K562 (cell line): Measurements from ENCODE around the gene MDM1. TPM values are rescaled to one million over a fixed set of nuclear protein-coding genes. Genes with fewer than 3 reads are reported as not detected.

Experiments used
- ATAC-seq: fragments of 200-7000 bp; cut with Tn5 transposase; 3 replicates; pipeline ENCODE4 v1.9.1; 2020; ENCODE audit warnings: moderate library complexity
- BruUV-seq: library from RNA; stranded (reverse); fragments of 400-500 nt; replicated peaks from 2 replicates; lab custom pipeline; 2021; lab: Mats Ljungman, UMichigan
- CTCF ChIA-PET: fragments of 300-600 bp; formaldehyde crosslinking; extraction: SDS; loops from one replicate; lab custom pipeline; 2021; ENCODE audit warnings: low intra/inter-chr PET ratio; lab: Yijun Ruan, JAX
- POLR2A ChIA-PET: fragments of 300-600, 350-650 bp; sonication (Branson Sonifier 250); formaldehyde crosslinking; extraction: SDS; loops from one replicate; lab custom pipeline; 2021; ENCODE audit warnings: antibody characterized with exemption, inconsistent platforms; lab: Yijun Ruan, JAX
- DNase-seq, 4 experiments: peaks; one replicate each; pipeline versions ENCODE4 v3.0.0 to v3.0.0-alpha.2; 2011 to 2018; ENCODE audit warnings: low spot score in 3 of 4, mixed read lengths in 3 of 4; ENCODE audit errors: extremely low read depth in 1 of 4
- FAIRE-seq: peaks from 2 replicates; lab custom pipeline; 2011; peaks lifted over from hg19 to GRCh38; lab: Jason Lieb, UNC
- H2AFZ ChIP-seq: 2 replicates; pipeline ENCODE4 v1.6.0; 2011; ENCODE audit warnings: low read depth, low read length, control low read depth, inconsistent platforms
- H3K27ac ChIP-seq: fragments of 200-600 bp; 3 replicates; pipeline ENCODE4 v1.8.0; 2011; ENCODE audit warnings: low read depth, mild to moderate bottlenecking, control low read depth, inconsistent platforms, low read length, moderate library complexity, mixed read lengths; ENCODE audit errors: extremely low read depth
- H3K27me3 ChIP-seq, 2 experiments: fragments of 300-600 bp in 1 of 2; 2 replicates in 1 of 2; 3 replicates in 1 of 2; pipeline versions ENCODE4 v1.6.0 to v1.8.0; 2011; ENCODE audit warnings: inconsistent platforms in 2 of 2, low read length in 2 of 2, mild to moderate bottlenecking in 1 of 2, mixed read lengths in 1 of 2, moderate library complexity in 1 of 2; ENCODE audit not compliant: control insufficient read depth in 2 of 2, insufficient read depth in 2 of 2
- H3K36me3 ChIP-seq: fragments of 300-600 bp; 3 replicates; pipeline ENCODE4 v1.8.0; 2011; ENCODE audit warnings: mild to moderate bottlenecking, low read length, inconsistent platforms; ENCODE audit not compliant: control insufficient read depth, insufficient read depth
- H3K4me1 ChIP-seq, 2 experiments: fragments of 200-600 bp in 1 of 2; replicated peaks in 1 of 2; 2 replicates in 1 of 2; 3 replicates in 1 of 2; pipeline versions ENCODE4 v1.5.1 to v1.8.0; 2011; ENCODE audit warnings: inconsistent platforms in 2 of 2, low read length in 2 of 2, mild to moderate bottlenecking in 1 of 2, mixed read lengths in 1 of 2, moderate library complexity in 1 of 2; ENCODE audit not compliant: control insufficient read depth in 2 of 2, insufficient read depth in 2 of 2
- H3K4me2 ChIP-seq: 2 replicates; pipeline ENCODE4 v1.6.1; 2011; ENCODE audit warnings: low read length, control low read depth, inconsistent platforms, mixed read lengths; ENCODE audit not compliant: insufficient read depth
- H3K4me3 ChIP-seq: fragments of 200-600 bp; sonication (generic), shearing (Covaris generic); 2 replicates; pipeline ENCODE4 v1.5.1; 2016; ENCODE audit warnings: control low read depth, inconsistent platforms
- H3K79me2 ChIP-seq: fragments of 200-600 bp; 3 replicates; pipeline ENCODE4 v1.8.0; 2011; ENCODE audit warnings: low read length, inconsistent platforms; ENCODE audit not compliant: control insufficient read depth, insufficient read depth
- H3K9ac ChIP-seq, 2 experiments: 2 replicates each; pipeline versions ENCODE4 v1.6.0 to v1.6.1; 2011; ENCODE audit warnings: low read depth in 2 of 2, low read length in 2 of 2, control low read depth in 1 of 2, inconsistent platforms in 1 of 2, mild to moderate bottlenecking in 1 of 2, mixed read lengths in 1 of 2; ENCODE audit not compliant: insufficient read depth in 1 of 2
- H3K9me1 ChIP-seq: one replicate; pipeline ENCODE4 v1.6.0; 2011; ENCODE audit warnings: inconsistent platforms, mild to moderate bottlenecking, low read length, moderate library complexity; ENCODE audit not compliant: control insufficient read depth, insufficient read depth
- H3K9me3 ChIP-seq: replicated peaks from 2 replicates; pipeline ENCODE4 v1.5.1; 2011; ENCODE audit warnings: low read depth, low read length, inconsistent platforms; ENCODE audit not compliant: control insufficient read depth, insufficient read depth
- H4K20me1 ChIP-seq: replicated peaks from 2 replicates; pipeline ENCODE4 v1.6.1; 2011; ENCODE audit warnings: low read length, inconsistent platforms, mixed read lengths; ENCODE audit not compliant: control insufficient read depth, insufficient read depth
- CBX8 ChIP-seq: fragments of 200-600 bp; sonication (generic); IDR thresholded peaks from 2 replicates; pipeline ENCODE4 v1.6.1; 2012; ENCODE audit warnings: borderline replicate concordance, mixed run types, low read depth, mild to moderate bottlenecking, moderate library complexity, mixed read lengths, low read length, control low read depth, inconsistent platforms; ENCODE audit not compliant: poor library complexity, severe bottlenecking; ENCODE audit errors: extremely low read depth
- JUN ChIP-seq, 2 experiments: sonication (generic) in 1 of 2; formaldehyde crosslinking in 1 of 2; IDR thresholded peaks; 2 replicates each; pipeline versions ENCODE4 v1.6.1 to v1.8.0; 2012 to 2022; ENCODE audit warnings: borderline replicate concordance in 2 of 2, mild to moderate bottlenecking in 2 of 2, improper control_type of control experiment in 1 of 2, low read depth in 1 of 2, low read length in 1 of 2, missing genetic modification reagents in 1 of 2
- MAFK ChIP-seq: IDR thresholded peaks from 2 replicates; pipeline ENCODE4 v1.6.1; 2011; ENCODE audit warnings: low read length, improper control_type of control experiment
- MAZ ChIP-seq, 2 experiments: fragments of 450-650 bp in 1 of 2; sonication (generic) in 1 of 2; formaldehyde crosslinking; IDR thresholded peaks in 1 of 2; conservative IDR thresholded peaks in 1 of 2; 2 replicates each; pipeline versions ENCODE4 v1.4.0 to v1.5.0; 2020; ENCODE audit warnings: mild to moderate bottlenecking in 1 of 2, missing genetic modification reagents in 1 of 2
- RBM25 ChIP-seq: fragments of 200-400 bp; formaldehyde crosslinking; IDR thresholded peaks from 2 replicates; pipeline ENCODE4 v1.6.1; 2018; ENCODE audit warnings: low read length, low read depth, moderate library complexity; ENCODE audit not compliant: severe bottlenecking
- SAP30 ChIP-seq: fragments of 200-600 bp; sonication (generic); IDR thresholded peaks from 2 replicates; pipeline ENCODE4 v1.6.1; 2012; ENCODE audit warnings: borderline replicate concordance, low read depth, mild to moderate bottlenecking, moderate library complexity, low read length, control low read depth, inconsistent platforms; ENCODE audit not compliant: insufficient read depth, poor library complexity, severe bottlenecking
- SOX6 ChIP-seq: fragments of 450-650 bp; IDR thresholded peaks from 2 replicates; pipeline ENCODE4 v1.6.1; 2014; ENCODE audit warnings: mild to moderate bottlenecking
- ZNF165 ChIP-seq: fragments of 250-450 bp; sonication (Bioruptor Pico); IDR thresholded peaks from 2 replicates; pipeline ENCODE4 v1.4.0; 2020; ENCODE audit warnings: borderline replicate concordance
- ZNF212 ChIP-seq: fragments of 450-650 bp; formaldehyde crosslinking; IDR thresholded peaks from 2 replicates; pipeline ENCODE4 v1.4.0; 2020; ENCODE audit warnings: mild to moderate bottlenecking
- ZNF507 ChIP-seq: conservative IDR thresholded peaks from 2 replicates; pipeline ENCODE4 v1.6.1; 2017; ENCODE audit warnings: missing genetic modification characterization, missing compliant biosample characterization
- WGBS: fragments of 100-300 bp; shearing (Covaris generic); methylation state at CpG from one replicate; pipeline ENCODE4 v1.1.6; 2016; ENCODE audit warnings: low coverage, mixed read lengths; ENCODE audit not compliant: insufficient coverage; ENCODE audit errors: missing lambda C conversion rate; 5-methylcytosine and 5-hydroxymethylcytosine counted together
- in situ Hi-C: fragments of 300-500 bp; cut with MboI; formaldehyde crosslinking; loops from 4 replicates; pipeline ENCODE4 v1.15.0; 2018; ENCODE audit warnings: inconsistent platforms, mixed read lengths
- intact Hi-C: fragments of 100-400 bp; cut with micrococcal nuclease; formaldehyde crosslinking; loops from 2 replicates; pipeline ENCODE4 v1.14.2; 2022
- polyA plus RNA-seq, 8 experiments: library from polyadenylated mRNA; depleted of rRNA in 4 of 8; stranded (reverse) in 5 of 8; unstranded in 3 of 8; fragments of >200 nt; fragmentation: Nextera tagmentation in 2 of 8; fragmentation: Illumina TruSeq in 1 of 8; extraction: Ambion mirVana in 2 of 8; extraction: Trizol in 1 of 8; gene quantifications; 2 replicates each; pipeline versions ENCODE4 v1.2.1 to v1.2.3, GENCODE V29; 2011 to 2014; ENCODE audit warnings: inconsistent platforms in 1 of 8, missing spikeins in 1 of 8
- total RNA-seq, 7 experiments: library from RNA; depleted of rRNA in 6 of 7; stranded (reverse); fragments of >200 nt in 6 of 7; fragmentation: Illumina TruSeq in 2 of 7; extraction: Trizol in 2 of 7; gene quantifications; 2 replicates each; pipeline versions ENCODE4 v1.2.1 to v1.2.3, GENCODE V29; 2011 to 2021; ENCODE audit warnings: low replicate concordance in 1 of 7
- TF ChIP-seq, protein P1 (sequence below): fragments of 250-450 bp; sonication (Bioruptor Pico); IDR thresholded peaks from 2 replicates; pipeline ENCODE4 v1.8.0; 2022; ENCODE audit warnings: moderate library complexity, mild to moderate bottlenecking, inconsistent platforms
- TF ChIP-seq, protein P2 (sequence below): fragments of 450-650 bp; IDR thresholded peaks from 2 replicates; pipeline ENCODE4 v1.6.1; 2017; ENCODE audit warnings: antibody characterized with exemption
- TF ChIP-seq, protein P3 (sequence below): sonication (generic); IDR thresholded peaks from 2 replicates; pipeline ENCODE4 v1.6.1; 2016
- TF ChIP-seq, protein P4 (sequence below), 3 experiments: IDR thresholded peaks in 2 of 3; conservative IDR thresholded peaks in 1 of 3; 2 replicates each; pipeline ENCODE4 v1.5.1; 2011 to 2012; ENCODE audit warnings: low read length in 3 of 3, mild to moderate bottlenecking in 3 of 3, control low read depth in 2 of 3, improper control_type of control experiment in 1 of 3, inconsistent platforms in 1 of 3, low read depth in 1 of 3, mixed read lengths in 1 of 3, moderate library complexity in 1 of 3; ENCODE audit not compliant: insufficient read depth in 2 of 3
- TF ChIP-seq, protein P5 (sequence below): IDR thresholded peaks from 2 replicates; pipeline ENCODE4 v1.6.1; 2014; ENCODE audit warnings: antibody characterized with exemption

Gene MDM1
- total and polyA plus RNA-seq, 9 of the 15 experiments (the other 6 are each of a cell fraction or from before 2014, with no cell fraction given) = 7.5 to 16.8 (median 13.1) TPM

DNA sequence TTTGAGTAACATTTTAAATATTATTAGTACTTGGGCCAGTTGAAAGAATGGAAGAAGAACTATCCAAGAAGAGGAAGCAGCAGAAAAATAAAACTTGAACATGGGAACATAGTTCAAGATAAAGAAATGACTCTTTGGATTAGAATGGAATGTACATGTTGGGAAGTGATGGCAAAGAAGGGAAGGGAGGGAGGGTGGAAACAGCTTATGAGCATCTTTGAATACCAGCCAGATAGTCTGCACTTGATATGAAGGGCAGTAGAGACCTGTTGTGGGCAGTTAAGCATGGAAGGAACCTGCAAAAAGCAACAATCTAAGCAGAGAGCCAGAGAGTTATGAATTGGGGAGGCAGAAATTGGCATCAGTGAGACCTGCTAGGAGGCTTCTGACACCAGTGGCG lies 68.8 kb downstream of the MDM1 start:
- intact Hi-C loops (no loop called here), in situ Hi-C loops (no loop called here)
- DNase-seq (no peak), FAIRE-seq (no peak), ATAC-seq (no peak)
- H3K9ac ChIP-seq = no peak overlapping the region
- POLR2A ChIA-PET = no interaction called here
- H3K9me1 ChIP-seq = no peaks in the 10 kb centered on the region
- no TSS peak for BruUV-seq
- 6% methylated on average over 1 of the region's 1 CpG for WGBS
- CTCF ChIA-PET = no interaction called here
- H3K4me3 ChIP-seq = no peak overlapping the region
- H4K20me1 ChIP-seq = no peaks in the 10 kb centered on the region
- no peaks in the 10 kb centered on the region for H3K36me3 ChIP-seq
- H3K27ac ChIP-seq = no peak overlapping the region
- H3K9me3 ChIP-seq = no peaks in the 10 kb centered on the region
- no peak overlapping the region for H2AFZ ChIP-seq
- no peak overlapping the region for H3K4me2 ChIP-seq
- no peaks in the 10 kb centered on the region for H3K79me2 ChIP-seq
- H3K27me3 ChIP-seq = peaks cover 7 to 14% of the 10 kb centered on the region in 2 experiments
- no peaks in the 10 kb centered on the region for H3K4me1 ChIP-seq
- TF ChIP-seq MAFK (no peak), ZNF507 (no peak), ZNF165 (CRISPR knock-in tag) (no peak), MAZ (CRISPR knock-in tag; conservative IDR thresholded peaks at IDR 0.05 in 1 of 2, IDR thresholded peaks at IDR 0.05 in 1 of 2) (no peak), JUN (IDR thresholded peaks at IDR 0.05; ENCODE audit: borderline replicate concordance, low read depth, low read length) (no peak), JUN (CRISPR knock-in tag; IDR thresholded peaks at IDR 0.05; ENCODE audit: borderline replicate concordance) (no peak), SOX6 (no peak), SAP30 (no peak), RBM25 (no peak), CBX8 (no peak), ZNF212 (CRISPR knock-in tag) (no peak)
- TF ChIP-seq, protein P1, sequence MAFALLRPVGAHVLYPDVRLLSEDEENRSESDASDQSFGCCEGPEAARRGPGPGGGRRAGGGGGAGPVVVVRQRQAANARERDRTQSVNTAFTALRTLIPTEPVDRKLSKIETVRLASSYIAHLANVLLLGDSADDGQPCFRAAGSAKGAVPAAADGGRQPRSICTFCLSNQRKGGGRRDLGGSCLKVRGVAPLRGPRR = no peak
- TF ChIP-seq, protein P2, sequence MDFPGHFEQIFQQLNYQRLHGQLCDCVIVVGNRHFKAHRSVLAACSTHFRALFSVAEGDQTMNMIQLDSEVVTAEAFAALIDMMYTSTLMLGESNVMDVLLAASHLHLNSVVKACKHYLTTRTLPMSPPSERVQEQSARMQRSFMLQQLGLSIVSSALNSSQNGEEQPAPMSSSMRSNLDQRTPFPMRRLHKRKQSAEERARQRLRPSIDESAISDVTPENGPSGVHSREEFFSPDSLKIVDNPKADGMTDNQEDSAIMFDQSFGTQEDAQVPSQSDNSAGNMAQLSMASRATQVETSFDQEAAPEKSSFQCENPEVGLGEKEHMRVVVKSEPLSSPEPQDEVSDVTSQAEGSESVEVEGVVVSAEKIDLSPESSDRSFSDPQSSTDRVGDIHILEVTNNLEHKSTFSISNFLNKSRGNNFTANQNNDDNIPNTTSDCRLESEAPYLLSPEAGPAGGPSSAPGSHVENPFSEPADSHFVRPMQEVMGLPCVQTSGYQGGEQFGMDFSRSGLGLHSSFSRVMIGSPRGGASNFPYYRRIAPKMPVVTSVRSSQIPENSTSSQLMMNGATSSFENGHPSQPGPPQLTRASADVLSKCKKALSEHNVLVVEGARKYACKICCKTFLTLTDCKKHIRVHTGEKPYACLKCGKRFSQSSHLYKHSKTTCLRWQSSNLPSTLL = no peak
- TF ChIP-seq, protein P3, sequence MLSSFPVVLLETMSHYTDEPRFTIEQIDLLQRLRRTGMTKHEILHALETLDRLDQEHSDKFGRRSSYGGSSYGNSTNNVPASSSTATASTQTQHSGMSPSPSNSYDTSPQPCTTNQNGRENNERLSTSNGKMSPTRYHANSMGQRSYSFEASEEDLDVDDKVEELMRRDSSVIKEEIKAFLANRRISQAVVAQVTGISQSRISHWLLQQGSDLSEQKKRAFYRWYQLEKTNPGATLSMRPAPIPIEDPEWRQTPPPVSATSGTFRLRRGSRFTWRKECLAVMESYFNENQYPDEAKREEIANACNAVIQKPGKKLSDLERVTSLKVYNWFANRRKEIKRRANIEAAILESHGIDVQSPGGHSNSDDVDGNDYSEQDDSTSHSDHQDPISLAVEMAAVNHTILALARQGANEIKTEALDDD = no peak
- TF ChIP-seq, protein P4, sequence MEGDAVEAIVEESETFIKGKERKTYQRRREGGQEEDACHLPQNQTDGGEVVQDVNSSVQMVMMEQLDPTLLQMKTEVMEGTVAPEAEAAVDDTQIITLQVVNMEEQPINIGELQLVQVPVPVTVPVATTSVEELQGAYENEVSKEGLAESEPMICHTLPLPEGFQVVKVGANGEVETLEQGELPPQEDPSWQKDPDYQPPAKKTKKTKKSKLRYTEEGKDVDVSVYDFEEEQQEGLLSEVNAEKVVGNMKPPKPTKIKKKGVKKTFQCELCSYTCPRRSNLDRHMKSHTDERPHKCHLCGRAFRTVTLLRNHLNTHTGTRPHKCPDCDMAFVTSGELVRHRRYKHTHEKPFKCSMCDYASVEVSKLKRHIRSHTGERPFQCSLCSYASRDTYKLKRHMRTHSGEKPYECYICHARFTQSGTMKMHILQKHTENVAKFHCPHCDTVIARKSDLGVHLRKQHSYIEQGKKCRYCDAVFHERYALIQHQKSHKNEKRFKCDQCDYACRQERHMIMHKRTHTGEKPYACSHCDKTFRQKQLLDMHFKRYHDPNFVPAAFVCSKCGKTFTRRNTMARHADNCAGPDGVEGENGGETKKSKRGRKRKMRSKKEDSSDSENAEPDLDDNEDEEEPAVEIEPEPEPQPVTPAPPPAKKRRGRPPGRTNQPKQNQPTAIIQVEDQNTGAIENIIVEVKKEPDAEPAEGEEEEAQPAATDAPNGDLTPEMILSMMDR (IDR thresholded peaks at IDR 0.05 in 2 of 3, conservative IDR thresholded peaks at IDR 0.05 in 1 of 3; ENCODE audit: insufficient read depth in 2 of 3, low read depth in 1 of 3, low read length in 3 of 3) = no peak
- TF ChIP-seq, protein P5, sequence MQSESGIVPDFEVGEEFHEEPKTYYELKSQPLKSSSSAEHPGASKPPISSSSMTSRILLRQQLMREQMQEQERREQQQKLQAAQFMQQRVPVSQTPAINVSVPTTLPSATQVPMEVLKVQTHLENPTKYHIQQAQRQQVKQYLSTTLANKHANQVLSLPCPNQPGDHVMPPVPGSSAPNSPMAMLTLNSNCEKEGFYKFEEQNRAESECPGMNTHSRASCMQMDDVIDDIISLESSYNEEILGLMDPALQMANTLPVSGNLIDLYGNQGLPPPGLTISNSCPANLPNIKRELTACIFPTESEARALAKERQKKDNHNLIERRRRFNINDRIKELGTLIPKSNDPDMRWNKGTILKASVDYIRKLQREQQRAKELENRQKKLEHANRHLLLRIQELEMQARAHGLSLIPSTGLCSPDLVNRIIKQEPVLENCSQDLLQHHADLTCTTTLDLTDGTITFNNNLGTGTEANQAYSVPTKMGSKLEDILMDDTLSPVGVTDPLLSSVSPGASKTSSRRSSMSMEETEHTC = no peak
